Tibial nerve (tissue), 4 donors: Measurements from ENCODE around the gene PET100. TPM values are rescaled to one million over a fixed set of nuclear protein-coding genes. Genes with fewer than 3 reads are reported as not detected.
"Not testable (repeated sequence)": the region's sequence is repeated elsewhere in the genome, so short reads cannot be mapped to it uniquely, and the experiment has no call there.

Experiments used
- DNase-seq, 2 donors: peaks; one replicate each; pipeline ENCODE4 v3.0.0-alpha.2; 2019; ENCODE audit warnings: low spot score in 2 of 2
- H3K27ac ChIP-seq, 4 donors: fragments of 200-600 bp; sonication (generic) in 3 of 4; one replicate each; pipeline ENCODE4 v1.5.1; 2017 to 2019; ENCODE audit warnings: mild to moderate bottlenecking in 1 of 4
- H3K27me3 ChIP-seq, 2 donors: fragments of 200-600 bp; sonication (generic) in 1 of 2; one replicate each; pipeline versions ENCODE4 v1.5.1 to v1.6.0; 2017 to 2019
- H3K36me3 ChIP-seq, 3 donors: fragments of 200-600 bp; sonication (generic); one replicate each; pipeline ENCODE4 v1.5.1; 2018 to 2019
- H3K4me1 ChIP-seq, 4 donors: fragments of 200-600 bp; sonication (generic) in 3 of 4; one replicate each; pipeline ENCODE4 v1.5.1; 2017 to 2019
- H3K4me3 ChIP-seq, 4 donors: fragments of 200-600 bp; sonication (generic) in 3 of 4; one replicate each; pipeline ENCODE4 v1.5.1; 2017 to 2019; ENCODE audit warnings: mild to moderate bottlenecking in 1 of 4, moderate library complexity in 1 of 4
- H3K9me3 ChIP-seq, 4 donors: fragments of 200-600 bp; sonication (generic) in 3 of 4; one replicate each; pipeline ENCODE4 v1.5.1; 2017 to 2019
- EP300 ChIP-seq, 2 donors: sonication (generic); formaldehyde crosslinking; IDR thresholded peaks; one replicate each; pipeline ENCODE4 v1.6.1; 2017; ENCODE audit warnings: antibody characterized with exemption in 2 of 2, mild to moderate bottlenecking in 1 of 2
- POLR2A ChIP-seq, 2 donors: fragments of 450-650 bp; IDR thresholded peaks; one replicate each; pipeline ENCODE4 v1.6.1; 2017; ENCODE audit warnings: antibody characterized with exemption in 2 of 2, mild to moderate bottlenecking in 2 of 2, moderate library complexity in 2 of 2
- WGBS, 2 donors: methylation state at CpG; one replicate each; pipeline ENCODE4 v1.1.5; 2018; 5-methylcytosine and 5-hydroxymethylcytosine counted together
- total RNA-seq, 4 donors: library from RNA; depleted of rRNA; stranded (reverse); fragments of >200 nt; gene quantifications; one replicate each; pipeline ENCODE4 v1.1.0, GENCODE V29; 2016
- TF ChIP-seq, protein P1 (sequence below), 5 experiments: fragments of 200-600 bp in 3 of 5; fragments of 450-650 bp in 2 of 5; sonication (generic) in 3 of 5; IDR thresholded peaks; one replicate each; pipeline ENCODE4 v1.5.1; 2016 to 2019; ENCODE audit warnings: antibody characterized with exemption in 5 of 5, mild to moderate bottlenecking in 3 of 5, moderate library complexity in 2 of 5

Gene PET100
- total RNA-seq, 4 donors from 2014 or later, result 10.8 to 39.9 (median 30.6) TPM

DNA sequence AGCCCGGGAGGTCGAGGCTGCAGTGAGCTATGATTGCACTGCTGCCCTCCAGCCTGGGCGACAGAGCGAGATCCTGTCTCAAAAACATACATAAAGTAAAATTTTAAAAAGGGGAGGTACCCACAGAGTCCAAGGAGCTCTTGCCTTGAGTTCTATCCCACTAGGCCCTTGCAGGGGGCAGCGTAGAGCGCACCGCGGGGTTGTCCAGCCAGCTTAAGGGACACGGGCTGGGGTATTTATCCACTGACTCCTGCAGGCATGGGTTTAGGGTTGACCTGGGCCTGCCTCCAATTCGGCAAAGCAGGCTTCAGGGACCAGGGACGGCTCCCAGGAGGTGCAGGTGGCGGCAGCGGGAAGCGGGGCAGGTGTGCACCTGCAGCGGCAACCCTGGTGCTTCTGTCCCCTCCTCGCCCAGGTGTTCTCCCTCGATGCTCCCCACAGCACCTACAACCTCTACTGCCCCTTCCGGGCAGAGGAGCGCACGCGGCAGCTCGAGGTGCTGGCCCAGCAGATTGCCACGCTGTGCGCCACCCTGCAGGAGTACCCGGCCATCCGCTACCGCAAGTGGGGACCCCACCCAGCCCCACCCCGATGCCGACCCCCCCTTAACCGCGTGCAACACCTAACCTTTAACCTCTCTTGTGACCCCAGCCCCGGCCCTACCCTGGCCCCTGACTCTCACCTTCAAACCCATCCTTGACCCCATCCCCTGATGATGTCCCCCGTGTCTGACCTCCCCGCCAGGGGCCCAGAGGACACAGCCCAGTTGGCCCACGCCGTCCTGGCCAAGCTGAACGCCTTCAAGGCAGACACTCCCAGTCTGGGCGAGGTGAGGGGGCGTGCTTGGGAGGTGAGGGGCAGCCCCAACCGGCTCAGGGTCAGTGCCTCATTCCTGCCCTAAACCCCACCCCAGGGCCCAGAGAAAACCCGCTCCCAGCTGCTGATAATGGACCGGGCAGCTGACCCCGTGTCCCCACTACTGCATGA, 12.0 kb downstream of the PET100 start:
- Histone ChIP-seq H3K27ac (no peak overlapping the region), H3K4me1 (peaks cover 0 to 7% (median 0%) of the 10 kb centered on the region in 4 donors), H3K4me3 (no peak overlapping the region), H3K36me3 (no peaks in the 10 kb centered on the region), H3K9me3 (no peaks in the 10 kb centered on the region), H3K27me3 (peaks cover 0 to 31% of the 10 kb centered on the region in 2 donors)
- TF ChIP-seq, protein P1, sequence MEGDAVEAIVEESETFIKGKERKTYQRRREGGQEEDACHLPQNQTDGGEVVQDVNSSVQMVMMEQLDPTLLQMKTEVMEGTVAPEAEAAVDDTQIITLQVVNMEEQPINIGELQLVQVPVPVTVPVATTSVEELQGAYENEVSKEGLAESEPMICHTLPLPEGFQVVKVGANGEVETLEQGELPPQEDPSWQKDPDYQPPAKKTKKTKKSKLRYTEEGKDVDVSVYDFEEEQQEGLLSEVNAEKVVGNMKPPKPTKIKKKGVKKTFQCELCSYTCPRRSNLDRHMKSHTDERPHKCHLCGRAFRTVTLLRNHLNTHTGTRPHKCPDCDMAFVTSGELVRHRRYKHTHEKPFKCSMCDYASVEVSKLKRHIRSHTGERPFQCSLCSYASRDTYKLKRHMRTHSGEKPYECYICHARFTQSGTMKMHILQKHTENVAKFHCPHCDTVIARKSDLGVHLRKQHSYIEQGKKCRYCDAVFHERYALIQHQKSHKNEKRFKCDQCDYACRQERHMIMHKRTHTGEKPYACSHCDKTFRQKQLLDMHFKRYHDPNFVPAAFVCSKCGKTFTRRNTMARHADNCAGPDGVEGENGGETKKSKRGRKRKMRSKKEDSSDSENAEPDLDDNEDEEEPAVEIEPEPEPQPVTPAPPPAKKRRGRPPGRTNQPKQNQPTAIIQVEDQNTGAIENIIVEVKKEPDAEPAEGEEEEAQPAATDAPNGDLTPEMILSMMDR (IDR thresholded peaks at IDR 0.05), result no peak
- TF ChIP-seq EP300 (IDR thresholded peaks at IDR 0.05) (no peak), POLR2A (IDR thresholded peaks at IDR 0.05) (no peak)
- no peak for DNase-seq
- WGBS, 2 donors, result 79 to 82% methylated on average over 38 to 43 of the region's 43 CpGs

DNA sequence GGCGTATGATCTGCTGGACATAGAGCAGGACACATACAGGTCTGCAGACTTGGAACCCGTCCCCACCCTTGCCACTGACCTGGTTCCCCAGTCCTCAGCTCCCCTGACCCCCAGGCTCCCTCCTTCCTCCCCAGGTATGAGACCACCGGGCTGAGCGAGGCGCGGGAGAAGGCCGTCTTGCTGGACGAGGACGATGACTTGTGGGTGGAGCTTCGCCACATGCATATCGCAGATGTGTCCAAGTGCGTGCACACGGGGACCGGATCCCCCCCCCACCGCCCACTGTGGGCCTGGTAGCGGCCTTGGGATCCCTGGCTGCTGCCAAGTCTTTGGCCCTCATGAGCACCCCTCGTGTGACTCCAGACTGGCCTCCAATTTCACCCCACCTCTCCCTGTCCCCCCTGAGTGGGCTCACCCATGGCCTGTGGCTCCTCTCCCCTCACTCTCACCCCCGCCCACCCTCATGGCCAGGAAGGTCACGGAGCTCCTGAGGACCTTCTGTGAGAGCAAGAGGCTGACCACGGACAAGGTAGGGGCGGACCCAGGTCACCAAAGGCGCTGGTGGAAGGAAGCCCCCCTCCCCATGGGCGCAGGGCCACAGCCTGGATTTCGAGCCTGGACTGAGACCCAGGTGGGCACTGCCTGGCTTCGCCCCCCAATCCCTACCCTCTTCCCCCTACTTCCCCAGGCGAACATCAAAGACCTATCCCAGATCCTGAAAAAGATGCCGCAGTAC, 12.9 kb downstream of the PET100 start:
- H3K27me3 ChIP-seq, result peaks cover 0 to 22% of the 10 kb centered on the region in 2 donors
- H3K4me3 ChIP-seq, result no peak overlapping the region
- H3K4me1 ChIP-seq, result no peaks in the 10 kb centered on the region
- no peak for TF ChIP-seq POLR2A (IDR thresholded peaks at IDR 0.05)
- TF ChIP-seq EP300 (IDR thresholded peaks at IDR 0.05), result no peak
- TF ChIP-seq, protein P1 (IDR thresholded peaks at IDR 0.05), result no peak
- DNase-seq, result no peak
- no peaks in the 10 kb centered on the region for H3K36me3 ChIP-seq
- no peak overlapping the region for H3K27ac ChIP-seq
- H3K9me3 ChIP-seq, result no peaks in the 10 kb centered on the region
- 80 to 85% methylated on average over 21 to 23 of the region's 27 CpGs for whole genome bisulfite sequencing, 2 donors

DNA sequence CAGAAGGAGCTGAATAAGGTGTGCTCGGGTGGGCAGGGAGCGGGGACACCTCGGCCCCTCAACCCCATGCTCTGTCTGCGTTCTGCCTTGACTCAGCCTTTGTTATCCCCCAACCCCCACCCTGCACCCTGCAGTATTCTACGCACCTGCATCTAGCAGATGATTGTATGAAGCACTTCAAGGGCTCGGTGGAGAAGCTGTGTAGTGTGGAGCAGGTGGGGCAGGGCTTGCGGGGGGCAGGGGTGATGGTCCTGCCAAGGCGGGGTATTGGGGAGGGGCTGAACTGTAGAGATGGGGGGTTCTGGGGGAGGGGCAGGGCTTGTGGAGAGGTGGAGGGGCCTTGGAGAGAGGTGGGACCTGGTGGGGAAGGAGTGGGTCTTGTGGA, 13.4 kb downstream of the PET100 start:
- no peaks in the 10 kb centered on the region for H3K4me1 ChIP-seq
- H3K36me3 ChIP-seq, result no peaks in the 10 kb centered on the region
- TF ChIP-seq, protein P1 (IDR thresholded peaks at IDR 0.05), result no peak
- TF ChIP-seq POLR2A (IDR thresholded peaks at IDR 0.05) (no peak), EP300 (IDR thresholded peaks at IDR 0.05) (no peak)
- 93 to 96% methylated on average over 8 of the region's 8 CpGs for WGBS, 2 donors
- peaks cover 0 to 17% of the 10 kb centered on the region in 2 donors for H3K27me3 ChIP-seq
- H3K27ac ChIP-seq, result no peak overlapping the region
- DNase-seq, result no peak
- no peaks in the 10 kb centered on the region for H3K9me3 ChIP-seq
- H3K4me3 ChIP-seq, result no peak overlapping the region

DNA sequence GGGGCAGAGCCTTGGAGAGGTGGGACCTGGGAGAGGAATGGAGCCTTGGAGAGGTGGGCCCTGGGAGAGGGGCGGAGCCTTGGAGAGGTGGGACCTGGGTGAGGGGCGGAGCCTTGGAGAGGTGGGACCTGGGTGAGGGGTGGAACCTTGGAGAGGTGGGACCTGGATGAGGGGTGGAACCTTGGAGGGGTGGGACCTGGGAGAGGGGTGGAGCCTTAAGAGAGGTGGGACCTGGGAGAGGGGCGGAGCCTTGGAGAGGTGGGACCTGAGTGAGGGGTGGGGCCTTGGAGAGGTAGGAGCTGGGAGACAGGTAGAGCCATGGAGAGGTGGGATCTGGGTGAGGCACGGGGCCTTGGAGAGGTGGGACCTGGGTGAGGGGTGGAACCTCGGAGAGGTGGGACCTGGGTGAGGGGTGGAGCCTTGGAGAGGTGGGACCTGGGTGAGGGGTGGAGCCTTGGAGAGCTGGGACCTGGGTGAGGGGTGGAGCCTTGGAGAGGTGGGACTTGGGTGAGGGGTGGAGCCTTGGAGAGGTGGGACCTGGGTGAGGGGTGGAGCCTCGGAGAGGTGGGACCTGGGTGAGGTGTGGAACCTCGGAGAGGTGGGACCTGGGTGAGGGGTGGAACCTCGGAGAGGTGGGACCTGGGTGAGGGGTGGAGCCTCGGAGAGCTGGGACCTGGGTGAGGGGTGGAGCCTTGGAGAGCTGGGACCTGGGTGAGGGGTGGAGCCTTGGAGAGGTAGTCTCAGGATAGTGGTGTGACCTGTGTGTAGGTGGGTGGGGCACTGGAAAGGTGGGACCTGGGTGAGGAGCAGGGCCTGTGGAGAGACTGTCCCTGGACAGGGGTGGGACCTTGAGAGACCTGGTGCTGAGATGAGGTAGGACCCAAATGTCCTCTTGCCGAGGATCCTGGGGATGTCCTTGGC, 14.3 kb downstream of the PET100 start:
- WGBS, 2 donors, result 62 to 63% methylated on average over 10 of the region's 10 CpGs
- DNase-seq, H3K27ac ChIP-seq, H3K36me3 ChIP-seq, H3K9me3 ChIP-seq, H3K4me1 ChIP-seq, H3K4me3 ChIP-seq: not testable (repeated sequence)
- peaks cover 0 to 14% of the 10 kb centered on the region in 2 donors for H3K27me3 ChIP-seq

DNA sequence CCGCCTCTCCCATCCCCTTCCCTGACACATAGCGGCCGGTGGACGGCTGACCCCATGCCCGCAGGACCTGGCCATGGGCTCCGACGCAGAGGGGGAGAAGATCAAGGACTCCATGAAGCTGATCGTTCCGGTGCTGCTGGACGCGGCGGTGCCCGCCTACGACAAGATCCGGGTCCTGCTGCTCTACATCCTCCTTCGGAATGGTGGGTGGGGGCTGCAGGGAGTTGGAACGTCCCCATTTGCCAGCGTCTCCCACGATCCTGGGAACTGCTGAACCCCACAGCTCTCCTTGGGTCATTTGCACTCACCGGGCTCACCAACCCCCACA, 14.9 kb downstream of the PET100 start:
- Histone ChIP-seq H3K27me3 (peaks cover 0 to 9% of the 10 kb centered on the region in 2 donors), H3K4me3 (no peak overlapping the region), H3K9me3 (no peaks in the 10 kb centered on the region), H3K36me3 (no peaks in the 10 kb centered on the region), H3K4me1 (no peaks in the 10 kb centered on the region), H3K27ac (no peak overlapping the region)
- WGBS, 2 donors, result 88 to 93% methylated on average over 20 of the region's 20 CpGs
- DNase-seq, result no peak
- TF ChIP-seq, protein P1 (IDR thresholded peaks at IDR 0.05), result no peak
- TF ChIP-seq POLR2A (IDR thresholded peaks at IDR 0.05), result no peak
- no peak for TF ChIP-seq EP300 (IDR thresholded peaks at IDR 0.05)
